LNCaP clone FGC (cell line): ENCODE results near the gene ABCF2.

ENCODE experiments used
- DNase-seq: peaks from one replicate; pipeline ENCODE4 v3.0.0-alpha.2; 2011; ENCODE audit warnings: low read depth
- H3K4me3 ChIP-seq: 2 replicates; pipeline ENCODE4 v1.5.1; 2011; ENCODE audit warnings: mild to moderate bottlenecking, low read depth, low read length, control low read depth
- CTCF ChIP-seq: IDR thresholded peaks from 2 replicates; pipeline ENCODE4 v1.5.1; 2012; ENCODE audit warnings: mild to moderate bottlenecking; ENCODE audit not compliant: control insufficient read depth, insufficient read depth; ENCODE audit errors: extremely low read depth

The ABCF2 gene

GRCh38 chr7:151179287-151179860 lies 47.6 kb downstream of the ABCF2 start:
- no peak for DNase-seq
- TF ChIP-seq CTCF: no peak
- no peak overlapping the region for H3K4me3 ChIP-seq

- DNase-seq: no peak
- no peak for TF ChIP-seq CTCF
- H3K4me3 ChIP-seq: no peak overlapping the region
Measured at GRCh38 chr7:151178831-151179230, 48.2 kb downstream of the ABCF2 start.

- no peak for DNase-seq
- H3K4me3 ChIP-seq: no peak overlapping the region
- no peak for TF ChIP-seq CTCF
Measured at GRCh38 chr7:151178236-151178635, 48.8 kb downstream of the ABCF2 start.

- H3K4me3 ChIP-seq: no peak overlapping the region
- no peak for DNase-seq
- no peak for TF ChIP-seq CTCF
Measured at GRCh38 chr7:151177310-151177709, 49.7 kb downstream of the ABCF2 start.

- no peak for TF ChIP-seq CTCF
- DNase-seq: no peak
- no peak overlapping the region for H3K4me3 ChIP-seq
Measured at GRCh38 chr7:151176401-151176800, 50.6 kb downstream of the ABCF2 start.

GRCh38 chr7:151175793-151176311 lies 51.2 kb downstream of the ABCF2 start:
- H3K4me3 ChIP-seq: no peak overlapping the region
- peak; percentile 2; the same call in 1 of the 2 replicates for TF ChIP-seq CTCF
- no peak for DNase-seq
